HepG2 (cell line): ENCODE results near the gene ZIC2. TPM values are rescaled to one million over a fixed set of nuclear protein-coding genes. Genes with fewer than 3 reads are reported as not detected.

ENCODE experiments used
- ATAC-seq: fragments of 200-7000 bp; cut with Tn5 transposase; 3 replicates; pipeline ENCODE4 v1.9.1; 2020; ENCODE audit warnings: mild to moderate bottlenecking, moderate library complexity
- BruUV-seq: library from RNA; stranded (reverse); fragments of 400-500 nt; replicated peaks from 2 replicates; lab custom pipeline; 2021; lab: Mats Ljungman, UMichigan
- CTCF ChIA-PET: fragments of 300-600 bp; formaldehyde crosslinking; extraction: SDS; loops from one replicate; lab custom pipeline; 2021; ENCODE audit warnings: low total read pairs, inconsistent platforms, low intra/inter-chr PET ratio; lab: Yijun Ruan, JAX
- POLR2A ChIA-PET: fragments of 350-600 bp; sonication (Branson Sonifier 250); formaldehyde crosslinking; loops from one replicate; lab custom pipeline; 2020; ENCODE audit warnings: antibody characterized with exemption, inconsistent platforms; lab: Yijun Ruan, JAX
- DNase-seq: peaks from one replicate; pipeline ENCODE4 v3.0.0-alpha.2; 2015; ENCODE audit warnings: low spot score
- FAIRE-seq: peaks from 3 replicates; lab custom pipeline; 2011; peaks lifted over from hg19 to GRCh38; lab: Jason Lieb, UNC
- H2AFZ ChIP-seq: one replicate; pipeline ENCODE4 v1.6.1; 2011; ENCODE audit warnings: low read length, inconsistent platforms
- H3K27ac ChIP-seq: fragments of 300-600 bp; 3 replicates; pipeline ENCODE4 v1.8.0; 2011; ENCODE audit warnings: mixed run types, mild to moderate bottlenecking, mixed read lengths, low read length, inconsistent platforms; ENCODE audit not compliant: insufficient read depth; ENCODE audit errors: extremely low read length
- H3K27me3 ChIP-seq, 2 experiments: fragments of 200-600 bp in 1 of 2; 2 replicates in 1 of 2; 3 replicates in 1 of 2; pipeline versions ENCODE4 v1.6.0 to v1.8.0; 2011; ENCODE audit warnings: low read length in 2 of 2, mild to moderate bottlenecking in 2 of 2, moderate library complexity in 2 of 2, inconsistent platforms in 1 of 2; ENCODE audit not compliant: insufficient read depth in 2 of 2, control insufficient read depth in 1 of 2
- H3K36me3 ChIP-seq, 2 experiments: fragments of 200-600 bp in 1 of 2; replicated peaks in 1 of 2; 2 replicates in 1 of 2; 3 replicates in 1 of 2; pipeline versions ENCODE4 v1.5.1 to v1.8.0; 2011; ENCODE audit warnings: low read length in 2 of 2, inconsistent platforms in 1 of 2; ENCODE audit not compliant: insufficient read depth in 2 of 2, control insufficient read depth in 1 of 2
- H3K4me1 ChIP-seq: 2 replicates; pipeline ENCODE4 v1.5.1; 2012; ENCODE audit warnings: low read length, inconsistent platforms; ENCODE audit not compliant: insufficient read depth
- H3K4me2 ChIP-seq: 2 replicates; pipeline ENCODE4 v1.6.0; 2011; ENCODE audit warnings: low read depth, low read length, inconsistent platforms
- H3K4me3 ChIP-seq, 3 experiments: fragments of 200-600 bp in 1 of 3; sonication (generic), shearing (Covaris generic) in 1 of 3; replicated peaks in 1 of 3; 2 replicates each; pipeline ENCODE4 v1.5.1; 2011 to 2016; ENCODE audit warnings: low read length in 3 of 3, inconsistent platforms in 2 of 3, low read depth in 2 of 3, mild to moderate bottlenecking in 2 of 3, control low read depth in 1 of 3, mixed read lengths in 1 of 3; ENCODE audit not compliant: insufficient read depth in 1 of 3
- H3K79me2 ChIP-seq: one replicate; pipeline ENCODE4 v1.6.1; 2011; ENCODE audit warnings: low read length, inconsistent platforms; ENCODE audit not compliant: insufficient read depth
- H3K9ac ChIP-seq: 2 replicates; pipeline ENCODE4 v1.6.0; 2011; ENCODE audit warnings: mild to moderate bottlenecking, low read depth, low read length, inconsistent platforms; ENCODE audit not compliant: insufficient read depth
- H3K9me3 ChIP-seq: 2 replicates; pipeline ENCODE4 v1.5.1; 2012; ENCODE audit warnings: mild to moderate bottlenecking, low read length
- H4K20me1 ChIP-seq: 2 replicates; pipeline ENCODE4 v1.6.0; 2011; ENCODE audit warnings: inconsistent platforms, mild to moderate bottlenecking, low read length, moderate library complexity; ENCODE audit not compliant: insufficient read depth
- ARID2 ChIP-seq: sonication (generic); formaldehyde crosslinking; IDR thresholded peaks from 2 replicates; pipeline ENCODE4 v1.8.1; 2022; ENCODE audit warnings: mild to moderate bottlenecking, missing genetic modification reagents, borderline replicate concordance
- BCL6 ChIP-seq: IDR thresholded peaks from 2 replicates; pipeline ENCODE4 v1.6.1; 2016; ENCODE audit warnings: missing genetic modification reagents, missing compliant biosample characterization
- HNRNPUL1 ChIP-seq: fragments of 200-400 bp; formaldehyde crosslinking; IDR thresholded peaks from 2 replicates; pipeline ENCODE4 v1.6.1; 2017; ENCODE audit warnings: low read depth, mild to moderate bottlenecking, low read length, moderate library complexity
- MTF1 ChIP-seq: sonication (generic); formaldehyde crosslinking; IDR thresholded peaks from 2 replicates; pipeline ENCODE4 v1.5.0; 2020; ENCODE audit warnings: missing genetic modification reagents
- NAIF1 ChIP-seq: sonication (generic); formaldehyde crosslinking; IDR thresholded peaks from 2 replicates; pipeline ENCODE4 v1.5.0; 2020; ENCODE audit warnings: mild to moderate bottlenecking, missing genetic modification reagents, borderline replicate concordance
- NR2F6 ChIP-seq, 2 experiments: IDR thresholded peaks; 2 replicates each; pipeline ENCODE4 v1.6.1; 2016; ENCODE audit warnings: antibody characterized with exemption in 1 of 2, mild to moderate bottlenecking in 1 of 2
- RBFOX2 ChIP-seq: fragments of 200-400 bp; formaldehyde crosslinking; IDR thresholded peaks from 2 replicates; pipeline ENCODE4 v1.6.1; 2017; ENCODE audit warnings: low read depth, mild to moderate bottlenecking, low read length
- ZNF138 ChIP-seq: sonication (generic); formaldehyde crosslinking; IDR thresholded peaks from 2 replicates; pipeline ENCODE4 v1.5.0; 2020; ENCODE audit warnings: mild to moderate bottlenecking, low read depth, missing genetic modification reagents
- WGBS: methylation state at CpG from one replicate; pipeline ENCODE4 v1.1.6; 2017; ENCODE audit warnings: low lambda C conversion rate; 5-methylcytosine and 5-hydroxymethylcytosine counted together
- in situ Hi-C: cut with HindIII; loops from 2 replicates; pipeline ENCODE4 v1.10.0; 2017; ENCODE audit warnings: low pct_unique_long_range_greater_than_20kb; ENCODE audit not compliant: extremely low pct_ligation_motif_present
- intact Hi-C: fragments of 100-400 bp; cut with micrococcal nuclease; formaldehyde crosslinking; loops from one replicate; pipeline ENCODE4 v1.10.0; 2022; ENCODE audit not compliant: unreplicated experiment
- polyA plus RNA-seq, 8 experiments: library from polyadenylated mRNA; depleted of rRNA in 3 of 8; stranded (reverse) in 7 of 8; unstranded in 1 of 8; fragments of >200 nt; fragmentation: Illumina TruSeq in 4 of 8; extraction: Trizol in 4 of 8; gene quantifications; 2 replicates each; pipeline versions ENCODE4 v1.2.1 to v1.2.3, GENCODE V29; 2011 to 2016; ENCODE audit warnings: low read depth in 4 of 8, missing spikeins in 1 of 8, mixed read lengths in 1 of 8; ENCODE audit not compliant: insufficient read depth in 1 of 8
- total RNA-seq, 5 experiments: library from RNA; depleted of rRNA; stranded (reverse); fragments of >200 nt; fragmentation: Illumina TruSeq; extraction: Trizol; gene quantifications; 2 replicates each; pipeline ENCODE4 v1.2.3, GENCODE V29; 2016; ENCODE audit warnings: low read depth in 1 of 5
- TF ChIP-seq, protein P1 (sequence below): sonication (generic); formaldehyde crosslinking; IDR thresholded peaks from 2 replicates; pipeline ENCODE4 v1.4.0; 2020; ENCODE audit warnings: mild to moderate bottlenecking, missing genetic modification reagents
- TF ChIP-seq, protein P2 (sequence below): sonication (generic); formaldehyde crosslinking; IDR thresholded peaks from 2 replicates; pipeline ENCODE4 v1.4.0; 2020; ENCODE audit warnings: mild to moderate bottlenecking, missing genetic modification reagents
- TF ChIP-seq, protein P3 (sequence below): IDR thresholded peaks from 2 replicates; pipeline ENCODE4 v1.4.0; 2020; ENCODE audit warnings: mild to moderate bottlenecking, missing genetic modification reagents

Gene ZIC2
- total and polyA plus RNA-seq, 2 of the 13 experiments (the other 11 are each of a cell fraction or from before 2014, with no cell fraction given), result 0.13 TPM; not detected in 1

DNA sequence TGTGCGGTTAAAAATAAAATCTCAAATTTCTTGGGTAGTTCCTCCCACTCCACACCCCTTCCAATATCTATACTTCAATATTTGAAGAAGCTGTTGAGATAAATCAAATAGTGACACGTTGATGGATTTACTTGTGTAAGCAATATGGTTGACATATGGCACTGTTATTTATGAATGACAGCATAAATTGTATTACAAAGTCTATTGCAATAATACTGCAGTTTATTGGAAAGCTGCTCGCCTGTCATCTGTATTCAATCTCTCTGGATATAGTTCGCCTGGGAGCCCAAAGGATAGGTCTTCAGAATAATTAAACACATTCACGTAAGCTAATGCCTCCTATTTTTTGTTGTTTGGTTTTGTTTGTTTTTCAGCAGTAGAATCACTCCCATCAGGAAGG lies 5.0 kb upstream of the ZIC2 start:
- Histone ChIP-seq H3K79me2 (no peaks in the 10 kb centered on the region), H3K27me3 (peaks cover 15 to 72% of the 10 kb centered on the region in 2 experiments), H3K4me1 (peaks cover 24% of the 10 kb centered on the region), H3K27ac (no peak overlapping the region), H3K4me2 (no peak overlapping the region), H3K9ac (no peak overlapping the region), H2AFZ (no peak overlapping the region), H3K36me3 (no peaks in the 10 kb centered on the region), H3K9me3 (no peaks in the 10 kb centered on the region), H3K4me3 (no peak overlapping the region), H4K20me1 (no peaks in the 10 kb centered on the region)
- intact Hi-C loops, result loop anchor here (10.0 kb wide), 1 partner anchor 258 kb away; no protein-coding TSS in a partner anchor
- ATAC-seq (no peak), FAIRE-seq (no peak), DNase-seq (no peak)
- 74% methylated on average over 5 of the region's 5 CpGs for WGBS
- no TSS peak for BruUV-seq
- TF ChIP-seq RBFOX2, result no peak
- TF ChIP-seq, protein P1, sequence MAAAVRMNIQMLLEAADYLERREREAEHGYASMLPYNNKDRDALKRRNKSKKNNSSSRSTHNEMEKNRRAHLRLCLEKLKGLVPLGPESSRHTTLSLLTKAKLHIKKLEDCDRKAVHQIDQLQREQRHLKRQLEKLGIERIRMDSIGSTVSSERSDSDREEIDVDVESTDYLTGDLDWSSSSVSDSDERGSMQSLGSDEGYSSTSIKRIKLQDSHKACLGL (CRISPR knock-in tag), result no peak
- in situ Hi-C loops, result no loop called here
- POLR2A ChIA-PET, result no interaction called here
- CTCF ChIA-PET, result no interaction called here

DNA sequence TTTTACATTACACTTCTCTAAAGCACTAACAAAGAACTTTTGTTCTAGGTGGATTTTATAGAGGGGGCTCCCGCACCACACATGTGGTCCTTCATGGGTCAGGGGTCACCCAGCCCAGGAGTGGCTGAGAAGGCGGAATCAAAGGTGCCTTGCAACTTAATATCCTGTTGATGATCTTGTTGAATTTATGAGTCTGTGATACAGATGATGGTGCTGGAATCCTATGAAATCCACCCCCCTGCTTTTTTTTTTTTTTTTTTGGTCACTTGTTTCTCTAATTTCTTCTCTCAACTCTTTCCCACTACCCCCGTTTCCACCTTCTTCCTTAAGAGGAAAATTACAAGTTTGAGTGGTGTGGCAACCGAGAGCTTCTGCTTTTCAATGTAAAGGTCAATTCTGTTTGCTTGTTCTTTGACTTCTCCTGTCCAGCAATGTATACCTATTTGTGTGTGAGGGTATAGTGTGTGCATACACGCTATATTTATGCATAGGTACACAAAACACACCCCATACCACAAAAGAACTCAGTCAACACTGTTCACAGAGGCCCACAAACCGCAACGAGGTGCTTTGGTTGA lies 4.2 kb upstream of the ZIC2 start:
- in situ Hi-C loops (no loop called here), intact Hi-C loops (loop anchor here (10.0 kb wide), 1 partner anchor 257 kb away; no protein-coding TSS in a partner anchor)
- Histone ChIP-seq H3K9ac (no peak overlapping the region), H3K79me2 (no peaks in the 10 kb centered on the region), H3K27ac (no peak overlapping the region), H4K20me1 (no peaks in the 10 kb centered on the region), H3K4me1 (peaks cover 22% of the 10 kb centered on the region), H2AFZ (no peak overlapping the region), H3K4me3 (no peak overlapping the region), H3K4me2 (no peak overlapping the region; the same call in 1 of the 2 replicates), H3K36me3 (no peaks in the 10 kb centered on the region), H3K9me3 (no peaks in the 10 kb centered on the region), H3K27me3 (peaks cover 9 to 68% of the 10 kb centered on the region in 2 experiments; a peak in 4 of 5 replicates)
- ChIA-PET CTCF (no interaction called here), POLR2A (no interaction called here)
- WGBS, result 18% methylated on average over 7 of the region's 7 CpGs
- BruUV-seq, result no TSS peak
- no peak for ATAC-seq
- DNase-seq, result peak; percentile 30
- FAIRE-seq, result no peak
- TF ChIP-seq, protein P2, sequence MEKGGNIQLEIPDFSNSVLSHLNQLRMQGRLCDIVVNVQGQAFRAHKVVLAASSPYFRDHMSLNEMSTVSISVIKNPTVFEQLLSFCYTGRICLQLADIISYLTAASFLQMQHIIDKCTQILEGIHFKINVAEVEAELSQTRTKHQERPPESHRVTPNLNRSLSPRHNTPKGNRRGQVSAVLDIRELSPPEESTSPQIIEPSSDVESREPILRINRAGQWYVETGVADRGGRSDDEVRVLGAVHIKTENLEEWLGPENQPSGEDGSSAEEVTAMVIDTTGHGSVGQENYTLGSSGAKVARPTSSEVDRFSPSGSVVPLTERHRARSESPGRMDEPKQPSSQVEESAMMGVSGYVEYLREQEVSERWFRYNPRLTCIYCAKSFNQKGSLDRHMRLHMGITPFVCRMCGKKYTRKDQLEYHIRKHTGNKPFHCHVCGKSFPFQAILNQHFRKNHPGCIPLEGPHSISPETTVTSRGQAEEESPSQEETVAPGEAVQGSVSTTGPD (CRISPR knock-in tag), result no peak
- TF ChIP-seq NR2F6 (IDR thresholded peaks at IDR 0.05) (peak; percentile 53), NR2F6 (CRISPR knock-in tag; IDR thresholded peaks at IDR 0.05) (no peak), BCL6 (peak; percentile 91), HNRNPUL1 (no peak), ZNF138 (CRISPR knock-in tag) (no peak), MTF1 (CRISPR knock-in tag) (no peak), ARID2 (CRISPR knock-in tag) (no peak), NAIF1 (CRISPR knock-in tag) (no peak)
- TF ChIP-seq, protein P3, sequence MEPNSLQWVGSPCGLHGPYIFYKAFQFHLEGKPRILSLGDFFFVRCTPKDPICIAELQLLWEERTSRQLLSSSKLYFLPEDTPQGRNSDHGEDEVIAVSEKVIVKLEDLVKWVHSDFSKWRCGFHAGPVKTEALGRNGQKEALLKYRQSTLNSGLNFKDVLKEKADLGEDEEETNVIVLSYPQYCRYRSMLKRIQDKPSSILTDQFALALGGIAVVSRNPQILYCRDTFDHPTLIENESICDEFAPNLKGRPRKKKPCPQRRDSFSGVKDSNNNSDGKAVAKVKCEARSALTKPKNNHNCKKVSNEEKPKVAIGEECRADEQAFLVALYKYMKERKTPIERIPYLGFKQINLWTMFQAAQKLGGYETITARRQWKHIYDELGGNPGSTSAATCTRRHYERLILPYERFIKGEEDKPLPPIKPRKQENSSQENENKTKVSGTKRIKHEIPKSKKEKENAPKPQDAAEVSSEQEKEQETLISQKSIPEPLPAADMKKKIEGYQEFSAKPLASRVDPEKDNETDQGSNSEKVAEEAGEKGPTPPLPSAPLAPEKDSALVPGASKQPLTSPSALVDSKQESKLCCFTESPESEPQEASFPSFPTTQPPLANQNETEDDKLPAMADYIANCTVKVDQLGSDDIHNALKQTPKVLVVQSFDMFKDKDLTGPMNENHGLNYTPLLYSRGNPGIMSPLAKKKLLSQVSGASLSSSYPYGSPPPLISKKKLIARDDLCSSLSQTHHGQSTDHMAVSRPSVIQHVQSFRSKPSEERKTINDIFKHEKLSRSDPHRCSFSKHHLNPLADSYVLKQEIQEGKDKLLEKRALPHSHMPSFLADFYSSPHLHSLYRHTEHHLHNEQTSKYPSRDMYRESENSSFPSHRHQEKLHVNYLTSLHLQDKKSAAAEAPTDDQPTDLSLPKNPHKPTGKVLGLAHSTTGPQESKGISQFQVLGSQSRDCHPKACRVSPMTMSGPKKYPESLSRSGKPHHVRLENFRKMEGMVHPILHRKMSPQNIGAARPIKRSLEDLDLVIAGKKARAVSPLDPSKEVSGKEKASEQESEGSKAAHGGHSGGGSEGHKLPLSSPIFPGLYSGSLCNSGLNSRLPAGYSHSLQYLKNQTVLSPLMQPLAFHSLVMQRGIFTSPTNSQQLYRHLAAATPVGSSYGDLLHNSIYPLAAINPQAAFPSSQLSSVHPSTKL, result 0 out of 2 replicates have a peak, but pooled peaks have one; percentile 15
